Right renal cortex interstitium (tissue), 3 donors: ENCODE measurements around the gene NKRF. TPM values are rescaled to one million over a fixed set of nuclear protein-coding genes. Genes with fewer than 3 reads are reported as not detected.

ENCODE experiments used
- polyA plus RNA-seq, 3 donors: library from polyadenylated mRNA; unstranded; fragments of 120-200 nt; gene quantifications; one replicate each; pipeline ENCODE4 v1.2.1, GENCODE V29; 2013; ENCODE audit not compliant: insufficient read length in 3 of 3

Gene NKRF
- polyA plus RNA-seq, 3 donors: 15.6 to 17.5 (median 16.1) TPM

Other genes starting within 250 kb of the NKRF start
- 1 to 10 TPM; 3.0 to 7.7 (median 5.2) TPM for gene SLC25A43, start 207.1 kb downstream of the NKRF start, polyA plus RNA-seq
- 100 to 1,000 TPM; 346 to 395 (median 352) TPM for gene SLC25A5, start 138.0 kb downstream of the NKRF start, polyA plus RNA-seq
- 10 to 100 TPM; 36.2 to 38.3 (median 37.3) TPM for gene STEEP1, start 41.0 kb downstream of the NKRF start, polyA plus RNA-seq
- 10 to 100 TPM; 88.3 to 92.3 (median 89.1) TPM for gene UBE2A, start 31.9 kb downstream of the NKRF start, polyA plus RNA-seq
- gene SEPTIN6, start 86.7 kb upstream of the NKRF start, polyA plus RNA-seq: 10 to 100 TPM; 58.8 to 68.5 (median 67.9) TPM
- gene SOWAHD, start 152.2 kb upstream of the NKRF start, polyA plus RNA-seq: under 1 TPM; 0.39 to 0.44 (median 0.40) TPM
- gene RPL39, start 185.2 kb upstream of the NKRF start, polyA plus RNA-seq: 1,000 to 10,000 TPM; 2,722 to 2,918 (median 2,845) TPM
- 10 to 100 TPM; 32.3 to 37.9 (median 33.1) TPM for gene UPF3B, start 246.5 kb upstream of the NKRF start, polyA plus RNA-seq